Activated naive CD8-positive, alpha-beta T cell treated with anti-CD3 and anti-CD28 coated beads, Interleukin-2, amount 50 U/mL, for 24 hours (primary cell): ENCODE results near the gene MRPL44.

Experiments
- ATAC-seq: fragments of 150-1000 bp; cut with Tn5 transposase; one replicate; pipeline ENCODE4 v1.10.0; 2021
- DNase-seq: peaks from one replicate; pipeline ENCODE4 v3.0.0; 2021
- H3K27ac Mint-ChIP-seq: one replicate; pipeline ENCODE4 v1.8.0; 2021; ENCODE audit warnings: mild to moderate bottlenecking, mixed read lengths
- H3K27me3 Mint-ChIP-seq: one replicate; pipeline ENCODE4 v1.8.0; 2021; ENCODE audit warnings: mixed read lengths
- H3K36me3 Mint-ChIP-seq: one replicate; pipeline ENCODE4 v1.8.0; 2021; ENCODE audit warnings: low read depth, mixed read lengths
- H3K4me1 Mint-ChIP-seq: one replicate; pipeline ENCODE4 v1.8.0; 2021; ENCODE audit warnings: mixed read lengths
- H3K4me3 Mint-ChIP-seq: one replicate; pipeline ENCODE4 v1.8.0; 2021; ENCODE audit warnings: mild to moderate bottlenecking, moderate library complexity, mixed read lengths
- H3K9me3 Mint-ChIP-seq: one replicate; pipeline ENCODE4 v1.8.0; 2021; ENCODE audit warnings: mixed read lengths

Gene MRPL44

DNA sequence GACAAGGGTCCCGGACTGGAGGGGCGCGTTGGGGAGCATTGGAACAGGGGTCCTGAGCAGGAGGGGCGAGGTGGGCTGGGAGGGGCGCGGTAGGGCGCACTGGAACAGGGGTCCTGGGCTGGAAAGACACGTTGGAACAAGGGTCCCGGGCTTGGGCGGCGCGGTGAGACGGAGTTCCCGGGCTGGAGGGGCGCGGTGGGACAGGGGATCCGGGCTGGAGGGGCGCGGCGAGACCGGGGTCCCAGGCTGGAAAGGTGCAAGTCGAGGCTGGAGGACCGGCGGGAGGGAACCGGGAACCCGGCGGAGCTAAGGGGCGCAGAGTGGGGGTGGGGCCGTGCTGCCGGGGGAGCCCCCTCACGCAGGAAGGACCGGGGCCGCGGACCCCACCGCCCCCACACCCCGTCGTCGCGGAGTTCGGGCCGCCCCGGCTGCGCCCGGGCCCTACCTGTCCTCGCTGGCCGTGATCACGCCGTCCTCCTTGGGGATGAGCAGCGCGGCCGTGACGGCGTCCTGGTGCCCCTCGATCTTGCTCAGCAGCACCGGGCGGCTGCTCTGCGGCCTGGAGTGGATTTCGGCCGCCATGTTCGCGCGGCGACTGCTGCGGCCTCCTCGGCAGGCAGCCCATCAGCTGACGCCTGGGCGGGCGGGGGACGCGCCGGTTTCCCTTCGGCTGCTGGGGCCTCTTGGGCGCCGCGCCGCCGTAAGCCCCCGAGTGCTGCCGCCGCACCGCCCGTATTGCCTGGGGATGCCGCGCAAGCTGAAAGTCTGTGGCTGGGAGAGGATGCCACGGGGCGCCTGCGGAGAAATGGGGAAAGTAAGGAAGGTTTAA, 12.3 kb upstream of the MRPL44 start, which contains the start of gene WDFY1:
TSS of gene WDFY1 (minus strand) at position 633 of the 829 bp plus-strand sequence. CDS start at position 582, 51 bp downstream.
- Mint-ChIP-seq H3K36me3 (peaks cover 9% of the 10 kb centered on the region), H3K27ac (peak within 1 kb of the TSS; percentile 69), H3K27me3 (no peaks in the 10 kb centered on the region), H3K4me3 (peak within 1 kb of the TSS; percentile 87), H3K4me1 (peaks cover 61% of the 10 kb centered on the region), H3K9me3 (peaks cover 4% of the 10 kb centered on the region)
- DNase-seq, result peak; percentile 83
- ATAC-seq, result peak; percentile 78

DNA sequence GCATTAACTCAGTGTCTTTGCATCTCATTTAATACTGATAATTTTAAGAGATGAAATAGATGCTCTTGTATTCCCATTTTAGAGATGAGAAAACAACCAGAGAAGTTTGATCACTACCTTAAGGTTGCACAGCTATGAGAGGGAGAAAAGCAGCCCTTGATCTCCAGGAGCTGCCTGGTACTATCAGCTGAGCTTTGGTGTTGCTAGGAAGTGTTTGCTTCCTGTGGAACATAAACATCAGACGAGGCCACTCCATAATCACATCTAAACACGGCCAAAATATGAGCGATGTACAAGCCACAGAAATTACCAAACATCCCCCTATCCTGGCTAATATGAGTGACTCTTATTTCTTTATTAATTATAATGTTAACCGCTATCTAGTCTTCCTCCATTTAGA, 11.5 kb upstream of the MRPL44 start:
- no peaks in the 10 kb centered on the region for H3K27me3 Mint-ChIP-seq
- peaks cover 8% of the 10 kb centered on the region for H3K36me3 Mint-ChIP-seq
- DNase-seq (no peak), ATAC-seq (no peak)
- peak overlapping the region; percentile 65 for H3K27ac Mint-ChIP-seq
- H3K9me3 Mint-ChIP-seq, result peaks cover 4% of the 10 kb centered on the region
- peak overlapping the region; percentile 87 for H3K4me3 Mint-ChIP-seq
- H3K4me1 Mint-ChIP-seq, result peaks cover 68% of the 10 kb centered on the region

- ATAC-seq (no peak), DNase-seq (no peak)
- H3K36me3 Mint-ChIP-seq, result peaks cover 3% of the 10 kb centered on the region
- H3K4me1 Mint-ChIP-seq, result peaks cover 68% of the 10 kb centered on the region
- H3K27me3 Mint-ChIP-seq, result no peaks in the 10 kb centered on the region
- peak overlapping the region; percentile 29 for H3K27ac Mint-ChIP-seq
- H3K9me3 Mint-ChIP-seq, result no peaks in the 10 kb centered on the region
- no peak overlapping the region for H3K4me3 Mint-ChIP-seq
Observed at GRCh38 chr2:223947711-223948205, 9.5 kb upstream of the MRPL44 start.

DNA sequence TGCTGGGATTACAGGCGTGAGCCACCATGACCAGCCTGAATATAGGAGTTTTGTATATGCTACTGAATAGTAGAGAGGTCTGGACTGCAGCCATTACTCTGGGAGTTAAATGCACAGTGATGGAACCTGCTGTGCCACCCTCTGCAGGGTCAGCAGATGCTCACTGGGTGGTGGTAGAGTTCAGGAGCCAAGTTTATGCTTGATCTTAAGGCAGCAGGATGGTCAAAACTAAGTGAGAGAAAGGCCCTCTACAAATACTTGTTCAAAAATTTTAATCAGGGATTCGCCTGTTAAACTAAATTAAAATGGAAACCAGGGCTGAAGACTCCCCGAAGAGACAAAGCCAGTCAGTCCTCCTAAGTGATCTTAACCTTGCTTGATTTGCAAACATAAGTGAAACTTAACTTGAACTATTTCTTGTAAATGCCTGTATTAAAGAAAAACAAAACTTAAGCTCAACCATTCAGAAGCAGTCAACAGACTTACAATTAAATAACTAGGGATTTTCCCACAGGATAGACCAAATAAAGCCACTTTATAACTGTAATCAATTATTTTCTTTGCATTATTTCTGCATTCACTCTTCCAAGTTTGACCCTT, 7.9 kb upstream of the MRPL44 start:
- Mint-ChIP-seq H3K36me3 (no peaks in the 10 kb centered on the region), H3K27me3 (no peaks in the 10 kb centered on the region), H3K27ac (peak overlapping the region; percentile 80), H3K4me3 (no peak overlapping the region), H3K4me1 (peaks cover 66% of the 10 kb centered on the region), H3K9me3 (no peaks in the 10 kb centered on the region)
- no peak for DNase-seq
- ATAC-seq, result no peak

DNA sequence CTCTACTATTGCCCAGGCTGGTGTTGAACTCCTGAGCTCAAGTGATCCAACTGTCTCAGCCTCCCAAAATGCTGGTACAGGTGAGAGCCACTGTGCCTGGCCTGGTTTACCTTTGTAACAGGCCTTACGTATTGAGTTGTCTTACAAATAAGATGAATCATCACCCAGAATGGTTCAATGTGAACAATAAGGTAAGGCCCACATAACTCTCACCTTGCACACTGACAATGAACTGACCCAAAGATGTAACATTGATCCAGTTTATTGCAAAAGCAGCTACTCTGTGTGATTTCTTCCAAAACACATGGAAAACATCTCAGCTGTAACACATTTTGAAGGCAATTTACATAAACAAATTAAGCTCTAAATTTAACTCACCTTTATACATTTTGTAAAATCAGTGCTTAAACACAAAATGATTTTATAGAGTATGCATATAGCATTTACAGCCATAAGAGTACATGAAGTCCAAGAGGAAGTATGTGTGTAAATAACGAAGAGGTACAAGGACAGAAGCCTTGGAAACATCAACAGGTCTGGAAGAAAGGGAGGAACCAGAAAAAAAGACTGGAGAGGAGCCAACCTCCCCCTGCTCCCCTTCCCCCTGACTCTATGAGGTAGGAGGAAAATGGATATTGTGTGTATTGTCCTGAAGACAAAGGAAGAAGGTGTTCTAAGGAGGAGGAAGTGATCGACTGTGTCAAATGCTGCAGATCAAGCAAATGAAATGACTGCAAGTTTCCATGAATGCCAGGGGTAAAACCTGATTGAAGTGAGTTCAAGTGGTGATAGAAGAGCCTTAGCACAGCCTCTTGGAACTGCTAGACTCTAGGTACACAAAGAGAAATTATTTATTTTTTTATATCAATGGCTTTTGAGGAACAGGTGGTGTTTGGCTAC, 6.6 kb upstream of the MRPL44 start:
- Mint-ChIP-seq H3K4me3 (no peak overlapping the region), H3K27ac (peak overlapping the region; percentile 80), H3K9me3 (no peaks in the 10 kb centered on the region), H3K27me3 (no peaks in the 10 kb centered on the region), H3K36me3 (no peaks in the 10 kb centered on the region), H3K4me1 (peaks cover 73% of the 10 kb centered on the region)
- ATAC-seq (no peak), DNase-seq (no peak)

DNA sequence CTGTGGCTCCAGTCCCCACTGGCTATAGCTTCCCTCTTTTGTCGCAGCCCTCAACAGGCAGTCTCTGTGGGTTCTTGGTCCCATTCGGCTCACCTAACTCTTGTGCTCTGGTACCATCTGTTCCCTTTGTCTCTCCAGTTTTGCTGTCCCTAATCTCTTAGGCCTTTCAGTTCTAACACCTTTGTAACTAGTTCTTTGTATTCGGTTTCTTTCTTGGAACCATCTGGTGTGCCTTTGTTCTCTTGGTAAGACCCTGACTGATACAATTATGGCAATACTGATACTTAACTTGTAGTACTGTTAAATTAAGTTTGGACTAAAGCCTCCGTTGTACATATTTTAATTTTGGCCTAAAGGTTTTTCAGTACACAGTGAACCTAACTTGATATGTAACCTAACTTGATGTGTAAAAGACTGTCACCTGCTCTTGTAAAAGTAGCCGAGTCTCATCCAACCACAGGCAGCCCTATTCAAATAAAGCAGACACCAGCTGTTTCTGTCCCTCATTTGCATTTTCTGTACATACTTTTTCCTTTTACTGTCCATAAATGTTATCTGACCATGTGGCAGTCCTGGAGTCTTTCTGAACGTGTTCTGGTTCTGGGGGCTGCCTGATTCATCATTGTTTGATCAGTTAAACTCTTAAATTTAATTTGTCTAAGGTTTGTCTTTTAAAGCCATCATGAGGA, 4.8 kb upstream of the MRPL44 start:
- H3K9me3 Mint-ChIP-seq, result no peaks in the 10 kb centered on the region
- no peaks in the 10 kb centered on the region for H3K36me3 Mint-ChIP-seq
- ATAC-seq (no peak), DNase-seq (no peak)
- H3K4me3 Mint-ChIP-seq, result no peak overlapping the region
- H3K27ac Mint-ChIP-seq, result no peak overlapping the region
- peaks cover 78% of the 10 kb centered on the region for H3K4me1 Mint-ChIP-seq
- no peaks in the 10 kb centered on the region for H3K27me3 Mint-ChIP-seq

DNA sequence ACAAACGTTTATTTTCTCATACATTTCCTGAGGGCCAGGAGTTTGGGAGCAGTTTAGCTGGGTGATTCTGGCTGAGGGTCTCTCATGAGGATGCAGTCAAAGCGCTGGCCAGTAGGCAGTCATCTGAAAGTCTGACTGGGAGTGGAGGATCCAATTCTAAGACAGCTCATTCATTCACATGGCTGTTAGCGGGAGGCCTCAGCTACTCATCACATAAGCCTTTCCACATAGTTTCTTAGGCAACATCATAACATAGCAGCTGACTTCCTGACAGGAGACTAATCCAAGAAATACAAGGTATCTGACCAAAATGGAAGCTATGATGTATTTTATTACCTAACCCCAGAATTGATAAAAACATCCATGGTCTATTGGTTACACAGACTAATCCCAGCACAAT, 2.9 kb upstream of the MRPL44 start:
- H3K36me3 Mint-ChIP-seq, result peaks cover 6% of the 10 kb centered on the region
- H3K4me1 Mint-ChIP-seq, result peaks cover 80% of the 10 kb centered on the region
- no peak overlapping the region for H3K27ac Mint-ChIP-seq
- no peak overlapping the region for H3K4me3 Mint-ChIP-seq
- DNase-seq, result no peak
- H3K9me3 Mint-ChIP-seq, result no peaks in the 10 kb centered on the region
- no peaks in the 10 kb centered on the region for H3K27me3 Mint-ChIP-seq
- ATAC-seq, result no peak

DNA sequence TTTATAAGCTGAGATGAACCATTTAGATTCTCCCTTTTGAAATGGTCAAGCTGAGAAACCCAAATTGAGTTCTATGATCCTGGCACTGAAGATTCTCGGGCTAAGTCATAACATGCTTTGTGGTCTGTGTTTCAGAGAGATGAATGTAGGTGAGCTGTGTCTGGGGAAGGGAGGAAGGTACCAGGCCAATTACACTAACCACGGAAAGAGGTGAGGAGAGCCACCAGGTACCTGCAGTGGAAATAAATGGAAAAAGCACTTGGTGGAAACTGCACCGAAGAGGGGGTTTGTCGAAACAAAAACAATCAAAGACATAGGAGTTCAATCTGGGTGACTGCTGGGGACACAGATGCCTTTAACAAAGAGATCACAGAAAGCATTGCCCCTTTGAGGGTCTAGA, 963 bp upstream of the MRPL44 start:
- peak overlapping the region; percentile 79 for H3K27ac Mint-ChIP-seq
- DNase-seq, result no peak
- peak; percentile 30 for ATAC-seq
- peaks cover 82% of the 10 kb centered on the region for H3K4me1 Mint-ChIP-seq
- H3K9me3 Mint-ChIP-seq, result no peaks in the 10 kb centered on the region
- H3K36me3 Mint-ChIP-seq, result peaks cover 24% of the 10 kb centered on the region
- H3K4me3 Mint-ChIP-seq, result peak overlapping the region; percentile 91
- no peaks in the 10 kb centered on the region for H3K27me3 Mint-ChIP-seq

DNA sequence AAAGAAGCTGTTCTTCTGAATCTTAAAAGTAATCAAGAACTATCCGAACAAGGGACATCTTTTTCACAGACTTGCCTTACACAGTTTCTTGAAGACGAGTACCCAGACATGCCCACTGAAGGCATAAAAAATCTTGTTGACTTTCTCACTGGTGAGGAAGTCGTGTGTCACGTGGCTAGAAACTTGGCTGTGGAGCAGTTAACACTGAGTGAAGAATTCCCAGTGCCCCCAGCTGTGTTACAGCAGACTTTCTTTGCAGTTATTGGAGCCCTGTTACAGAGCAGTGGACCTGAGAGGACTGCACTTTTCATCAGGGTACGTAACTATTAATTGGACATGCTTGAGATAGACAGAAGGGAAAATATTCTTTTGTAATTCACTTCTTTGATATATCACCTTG, 2.4 kb downstream of the MRPL44 start:
- DNase-seq (no peak), ATAC-seq (no peak)
- H3K4me3 Mint-ChIP-seq, result peak overlapping the region; percentile 41
- no peaks in the 10 kb centered on the region for H3K27me3 Mint-ChIP-seq
- no peaks in the 10 kb centered on the region for H3K9me3 Mint-ChIP-seq
- H3K36me3 Mint-ChIP-seq, result peaks cover 42% of the 10 kb centered on the region
- peak overlapping the region; percentile 14 for H3K27ac Mint-ChIP-seq
- H3K4me1 Mint-ChIP-seq, result peaks cover 71% of the 10 kb centered on the region

GRCh38 chr2:223967981-223968380, 10.7 kb downstream of the MRPL44 start:
- H3K27ac Mint-ChIP-seq, result no peak overlapping the region
- peaks cover 22% of the 10 kb centered on the region for H3K36me3 Mint-ChIP-seq

GRCh38 chr2:223969315-223969714, 12.1 kb downstream of the MRPL44 start:
- Mint-ChIP-seq H3K9me3 (no peaks in the 10 kb centered on the region), H3K27ac (no peak overlapping the region), H3K4me1 (peaks cover 12% of the 10 kb centered on the region), H3K36me3 (peaks cover 17% of the 10 kb centered on the region), H3K4me3 (no peak overlapping the region), H3K27me3 (no peaks in the 10 kb centered on the region)
- DNase-seq (no peak), ATAC-seq (no peak)

More at GRCh38 chr2:223967981-223968380, 10.7 kb downstream of the MRPL44 start:
- no peak for DNase-seq
- peaks cover 12% of the 10 kb centered on the region for H3K4me1 Mint-ChIP-seq
- H3K27me3 Mint-ChIP-seq, result no peaks in the 10 kb centered on the region
- H3K9me3 Mint-ChIP-seq, result no peaks in the 10 kb centered on the region
- no peak overlapping the region for H3K4me3 Mint-ChIP-seq
- ATAC-seq, result no peak

DNA sequence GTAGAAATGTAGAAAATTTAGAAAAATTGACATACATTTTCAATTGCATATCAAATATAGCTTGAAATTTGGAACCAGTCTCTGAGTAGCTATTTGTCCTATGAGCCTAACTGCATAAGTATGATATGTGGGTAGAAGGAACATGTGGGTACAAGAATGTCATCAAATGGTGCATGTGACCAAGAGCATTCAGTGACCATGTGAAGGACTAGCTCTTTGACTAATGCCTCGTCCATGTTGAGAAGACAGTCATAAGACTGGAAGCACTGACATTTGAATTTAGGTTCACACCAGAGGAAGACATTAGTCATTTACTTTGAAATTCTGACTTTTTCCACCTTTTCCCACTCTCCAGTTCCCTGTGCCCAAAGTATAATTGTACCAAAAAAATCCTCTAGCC, 12.6 kb downstream of the MRPL44 start:
- Mint-ChIP-seq H3K4me3 (no peak overlapping the region), H3K9me3 (no peaks in the 10 kb centered on the region), H3K4me1 (peaks cover 10% of the 10 kb centered on the region), H3K36me3 (peaks cover 12% of the 10 kb centered on the region), H3K27me3 (no peaks in the 10 kb centered on the region), H3K27ac (peak overlapping the region; percentile 50)
- ATAC-seq (no peak), DNase-seq (no peak)

GRCh38 chr2:223970343-223971128, 13.3 kb downstream of the MRPL44 start:
- Mint-ChIP-seq H3K27ac (peak overlapping the region; percentile 50), H3K9me3 (no peaks in the 10 kb centered on the region), H3K4me1 (peaks cover 10% of the 10 kb centered on the region), H3K27me3 (no peaks in the 10 kb centered on the region), H3K36me3 (peaks cover 8% of the 10 kb centered on the region), H3K4me3 (no peak overlapping the region)
- DNase-seq, result peak; percentile 64
- peak; percentile 73 for ATAC-seq
